Adrenal gland (tissue), 12 donors: ENCODE results near the gene TSPAN18. TPM values are rescaled to one million over a fixed set of nuclear protein-coding genes. Genes with fewer than 3 reads are reported as not detected.

Source experiments
- DNase-seq, 7 donors: peaks; one replicate each; pipeline ENCODE4 v3.0.0-alpha.2; 2019 to 2020
- H3K27ac ChIP-seq, 5 donors: fragments of 200-600 bp; sonication (generic) in 4 of 5; 1 replicate in 3 of 5; 2 replicates in 2 of 5; pipeline versions ENCODE4 v1.5.1 to v1.8.0; 2016 to 2020; ENCODE audit warnings: mild to moderate bottlenecking in 1 of 5
- H3K27me3 ChIP-seq: fragments of 200-600 bp; 2 replicates; pipeline ENCODE4 v1.8.0; 2021
- H3K36me3 ChIP-seq, 2 donors: fragments of 200-600 bp; replicated peaks in 1 of 2; 1 replicate in 1 of 2; 2 replicates in 1 of 2; pipeline versions ENCODE4 v1.5.1 to v1.8.0; 2018 to 2022
- H3K4me1 ChIP-seq, 2 donors: fragments of 200-600 bp; replicated peaks in 1 of 2; 1 replicate in 1 of 2; 2 replicates in 1 of 2; pipeline versions ENCODE4 v1.5.1 to v1.8.0; 2018 to 2021
- H3K4me3 ChIP-seq, 4 donors: fragments of 200-600 bp; sonication (generic) in 3 of 4; one replicate each; pipeline ENCODE4 v1.5.1; 2016 to 2018
- H3K9me3 ChIP-seq, 3 donors: fragments of 200-600 bp; sonication (generic) in 1 of 3; replicated peaks in 1 of 3; 1 replicate in 2 of 3; 2 replicates in 1 of 3; pipeline versions ENCODE4 v1.5.1 to v1.8.0; 2016 to 2021
- POLR2A ChIP-seq, 2 donors: fragments of 450-650 bp; IDR thresholded peaks; one replicate each; pipeline ENCODE4 v1.6.1; 2017; ENCODE audit warnings: antibody characterized with exemption in 2 of 2, mild to moderate bottlenecking in 2 of 2, moderate library complexity in 1 of 2
- WGBS, 4 donors: extraction: QIAGEN DNeasy Blood & Tissue Kit in 2 of 4; methylation state at CpG; one replicate each; pipeline versions ENCODE4 v1.1.5 to v1.1.7; 2013 to 2017; 5-methylcytosine and 5-hydroxymethylcytosine counted together
- intact Hi-C, 2 donors: fragments of 100-400 bp; cut with DNase I; formaldehyde crosslinking; loops; one replicate each; pipeline versions ENCODE4 v1.14.1 to v1.15.0; 2022 to 2023
- polyA plus RNA-seq, 3 donors: library from polyadenylated mRNA; stranded (reverse); fragments of 200-250 nt in 2 of 3; fragments of 350-450 nt in 1 of 3; fragmentation: Illumina TruSeq in 1 of 3; extraction: RNeasy Lipid Tissue Mini Kit (QIAGEN cat#74804) in 1 of 3; gene quantifications; one replicate each; pipeline ENCODE4 v1.2.3, GENCODE V29; 2013 to 2014
- total RNA-seq, 9 donors: library from RNA; depleted of rRNA in 4 of 9; stranded (reverse); fragments of >200 nt in 4 of 9; fragments of 120-200 nt in 1 of 9; fragmentation: NEBNext Ultra II Directional in 1 of 9; extraction: Animal tissue kit (Norgen Biotek cat#: 25700) in 1 of 9; gene quantifications; one replicate each; pipeline versions ENCODE4 v1.1.0 to v1.2.4, GENCODE V29; 2013 to 2023
- TF ChIP-seq, protein P1 (sequence below), 6 experiments: fragments of 450-650 bp in 4 of 6; fragments of 200-600 bp in 2 of 6; sonication (generic) in 1 of 6; IDR thresholded peaks; 1 replicate in 5 of 6; 2 replicates in 1 of 6; pipeline versions ENCODE4 v1.5.1 to v1.8.0; 2016 to 2021; ENCODE audit warnings: antibody characterized with exemption in 6 of 6, mild to moderate bottlenecking in 2 of 6, moderate library complexity in 1 of 6
- donor health status: healthy with polysubstance abuse.
- donor health status: Bipolar disorder and iron deficiency.
- donor health status: DM: yes; HTN: yes; CAD: no.
- donor health status: DM: no; HTN: no; CAD: no.
- donor health status: DM: no; HTN: no; CAD: no.
- donor health status: DM: yes; HTN: yes; CAD: no.

TSPAN18 gene
- total and polyA plus RNA-seq, 12 donors, result 24.5 to 168 (median 58.4) TPM

DNA sequence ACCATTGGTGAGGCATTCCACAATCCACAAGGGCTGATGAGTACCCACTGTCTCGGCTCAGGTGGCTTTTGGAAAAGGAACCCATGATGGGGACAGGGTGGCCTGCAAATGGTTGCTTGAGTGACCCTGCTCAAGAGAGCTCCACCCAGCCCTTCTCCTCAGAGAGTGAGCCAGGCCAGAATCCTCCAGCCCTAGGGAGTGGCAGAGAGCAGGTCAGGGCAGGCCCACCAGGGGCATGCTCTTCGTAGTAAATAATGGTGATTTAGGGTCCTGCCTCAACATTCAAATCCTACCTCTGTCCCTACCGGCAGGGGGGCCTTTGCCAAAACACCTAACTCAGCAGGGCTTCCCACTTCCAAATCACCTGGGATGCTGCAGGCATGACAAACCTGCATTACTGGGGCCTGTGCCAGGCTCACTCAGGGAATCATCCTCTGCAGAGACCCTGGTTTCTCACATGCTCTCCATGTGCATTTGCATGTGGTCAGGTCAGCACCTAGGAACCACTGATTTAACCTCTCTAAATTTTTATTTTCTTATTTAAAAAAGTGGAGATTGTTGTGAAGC, 241.3 kb downstream of the TSPAN18 start:
- H3K27ac ChIP-seq, result no peak overlapping the region
- no peaks in the 10 kb centered on the region for H3K36me3 ChIP-seq
- no peak for TF ChIP-seq POLR2A (IDR thresholded peaks at IDR 0.05)
- TF ChIP-seq, protein P1, sequence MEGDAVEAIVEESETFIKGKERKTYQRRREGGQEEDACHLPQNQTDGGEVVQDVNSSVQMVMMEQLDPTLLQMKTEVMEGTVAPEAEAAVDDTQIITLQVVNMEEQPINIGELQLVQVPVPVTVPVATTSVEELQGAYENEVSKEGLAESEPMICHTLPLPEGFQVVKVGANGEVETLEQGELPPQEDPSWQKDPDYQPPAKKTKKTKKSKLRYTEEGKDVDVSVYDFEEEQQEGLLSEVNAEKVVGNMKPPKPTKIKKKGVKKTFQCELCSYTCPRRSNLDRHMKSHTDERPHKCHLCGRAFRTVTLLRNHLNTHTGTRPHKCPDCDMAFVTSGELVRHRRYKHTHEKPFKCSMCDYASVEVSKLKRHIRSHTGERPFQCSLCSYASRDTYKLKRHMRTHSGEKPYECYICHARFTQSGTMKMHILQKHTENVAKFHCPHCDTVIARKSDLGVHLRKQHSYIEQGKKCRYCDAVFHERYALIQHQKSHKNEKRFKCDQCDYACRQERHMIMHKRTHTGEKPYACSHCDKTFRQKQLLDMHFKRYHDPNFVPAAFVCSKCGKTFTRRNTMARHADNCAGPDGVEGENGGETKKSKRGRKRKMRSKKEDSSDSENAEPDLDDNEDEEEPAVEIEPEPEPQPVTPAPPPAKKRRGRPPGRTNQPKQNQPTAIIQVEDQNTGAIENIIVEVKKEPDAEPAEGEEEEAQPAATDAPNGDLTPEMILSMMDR (IDR thresholded peaks at IDR 0.05), result no peak
- intact Hi-C loops, result no loop called here
- no peaks in the 10 kb centered on the region for H3K27me3 ChIP-seq
- H3K9me3 ChIP-seq, result no peaks in the 10 kb centered on the region
- WGBS, 4 donors, result 83 to 97% (median 92%) methylated on average over 1 to 3 of the region's 3 CpGs
- H3K4me1 ChIP-seq, result no peaks in the 10 kb centered on the region
- no peak for DNase-seq
- no peak overlapping the region for H3K4me3 ChIP-seq

DNA sequence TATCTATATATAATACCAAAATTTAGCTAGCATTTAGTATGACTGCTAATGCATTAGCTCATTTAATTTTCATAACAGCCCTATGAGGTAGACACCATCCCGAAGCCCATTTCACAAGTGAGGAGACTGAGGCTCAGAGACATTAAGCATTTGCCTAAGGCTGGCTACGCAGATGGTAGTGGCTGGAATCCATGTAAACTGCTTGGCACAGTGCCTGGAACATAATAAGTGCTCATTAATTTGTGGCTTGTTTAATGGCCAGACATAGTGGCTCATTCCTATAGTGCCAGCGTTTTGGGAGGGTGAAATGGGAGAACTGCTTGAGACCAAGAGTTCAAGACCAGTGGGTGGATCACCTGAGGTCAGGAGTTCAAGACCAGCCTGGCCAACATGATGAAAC, 241.7 kb downstream of the TSPAN18 start:
- Histone ChIP-seq H3K27me3 (no peaks in the 10 kb centered on the region), H3K4me1 (no peaks in the 10 kb centered on the region), H3K27ac (no peak overlapping the region), H3K4me3 (no peak overlapping the region), H3K9me3 (no peaks in the 10 kb centered on the region), H3K36me3 (no peaks in the 10 kb centered on the region)
- TF ChIP-seq, protein P1 (IDR thresholded peaks at IDR 0.05), result no peak
- no peak for TF ChIP-seq POLR2A (IDR thresholded peaks at IDR 0.05)
- WGBS, 4 donors, result 72 to 92% (median 81%) methylated on average over 3 of the region's 3 CpGs
- DNase-seq, result no peak
- intact Hi-C loops, result no loop called here

GRCh38 chr11:44969651-44970252, 243.0 kb downstream of the TSPAN18 start:
- Histone ChIP-seq H3K27ac (no peak overlapping the region), H3K4me1 (no peaks in the 10 kb centered on the region), H3K36me3 (no peaks in the 10 kb centered on the region), H3K4me3 (no peak overlapping the region), H3K27me3 (no peaks in the 10 kb centered on the region), H3K9me3 (no peaks in the 10 kb centered on the region)
- WGBS, 4 donors, result 88 to 94% (median 91%) methylated on average over 12 of the region's 12 CpGs
- no peak for DNase-seq
- intact Hi-C loops, result no loop called here
- TF ChIP-seq, protein P1 (IDR thresholded peaks at IDR 0.05), result no peak
- no peak for TF ChIP-seq POLR2A (IDR thresholded peaks at IDR 0.05)

GRCh38 chr11:44970293-44970692, 243.5 kb downstream of the TSPAN18 start:
- no peaks in the 10 kb centered on the region for H3K4me1 ChIP-seq
- no peak for DNase-seq
- no peaks in the 10 kb centered on the region for H3K27me3 ChIP-seq
- H3K4me3 ChIP-seq, result no peak overlapping the region
- no peaks in the 10 kb centered on the region for H3K36me3 ChIP-seq
- intact Hi-C loops, result no loop called here
- no peak for TF ChIP-seq POLR2A (IDR thresholded peaks at IDR 0.05)
- no peaks in the 10 kb centered on the region for H3K9me3 ChIP-seq
- no peak overlapping the region for H3K27ac ChIP-seq
- 63 to 74% (median 69%) methylated on average over 6 of the region's 6 CpGs for WGBS, 4 donors

GRCh38 chr11:44971185-44971584, 244.4 kb downstream of the TSPAN18 start:
- WGBS, 4 donors, result 88 to 94% (median 91%) methylated on average over 10 of the region's 10 CpGs
- TF ChIP-seq, protein P1 (IDR thresholded peaks at IDR 0.05), result no peak
- no peak for TF ChIP-seq POLR2A (IDR thresholded peaks at IDR 0.05)
- intact Hi-C loops, result no loop called here

More at GRCh38 chr11:44971185-44971584, 244.4 kb downstream of the TSPAN18 start:
- Histone ChIP-seq H3K9me3 (no peaks in the 10 kb centered on the region), H3K4me1 (peaks cover 0 to 2% of the 10 kb centered on the region in 2 donors), H3K36me3 (no peaks in the 10 kb centered on the region), H3K27ac (no peak overlapping the region), H3K27me3 (no peaks in the 10 kb centered on the region), H3K4me3 (no peak overlapping the region)
- no peak for DNase-seq
